ENCODE data around the gene DEDD2.

Gene DEDD2

GRCh38 chr19:42248270-42249148 is 31.0 kb upstream of the DEDD2 start:
- no peak for DNase-seq (ENCODE audit: extremely low read depth in 1 of 2, low read depth in 1 of 2)

DNA sequence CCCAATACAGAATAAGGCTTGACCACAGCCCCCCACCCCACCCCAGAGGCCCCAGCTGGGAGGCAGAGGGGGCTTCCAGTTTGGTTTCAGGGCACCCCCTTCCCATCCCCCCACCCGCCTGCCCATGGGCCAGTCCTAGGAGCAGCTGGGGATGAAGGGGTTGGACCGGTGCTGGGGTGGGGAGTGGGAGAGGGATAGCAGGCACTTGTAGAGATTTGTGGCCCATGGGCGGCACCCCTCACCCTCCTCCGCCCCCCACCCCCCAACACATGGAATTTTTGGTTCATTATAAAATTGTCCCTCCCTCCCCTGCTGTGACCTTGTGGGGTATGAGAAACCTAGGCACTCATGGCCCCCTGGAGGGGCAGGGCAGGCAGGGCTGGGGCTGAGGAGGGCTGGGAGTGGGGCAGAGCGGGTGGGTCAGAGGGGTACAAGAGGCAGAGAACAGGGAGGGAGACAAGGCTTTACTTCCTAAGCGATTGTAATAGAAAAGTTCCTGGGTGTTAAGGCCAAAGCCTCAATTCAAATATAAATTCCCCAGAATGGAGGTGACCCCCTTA is 30.2 kb upstream of the DEDD2 start:
- DNase-seq (ENCODE audit: extremely low read depth in 1 of 2, low read depth in 1 of 2): no peak

GRCh38 chr19:42246922-42247639 is 29.6 kb upstream of the DEDD2 start:
- no peak for DNase-seq (ENCODE audit: extremely low read depth in 1 of 2, low read depth in 1 of 2)

DNA sequence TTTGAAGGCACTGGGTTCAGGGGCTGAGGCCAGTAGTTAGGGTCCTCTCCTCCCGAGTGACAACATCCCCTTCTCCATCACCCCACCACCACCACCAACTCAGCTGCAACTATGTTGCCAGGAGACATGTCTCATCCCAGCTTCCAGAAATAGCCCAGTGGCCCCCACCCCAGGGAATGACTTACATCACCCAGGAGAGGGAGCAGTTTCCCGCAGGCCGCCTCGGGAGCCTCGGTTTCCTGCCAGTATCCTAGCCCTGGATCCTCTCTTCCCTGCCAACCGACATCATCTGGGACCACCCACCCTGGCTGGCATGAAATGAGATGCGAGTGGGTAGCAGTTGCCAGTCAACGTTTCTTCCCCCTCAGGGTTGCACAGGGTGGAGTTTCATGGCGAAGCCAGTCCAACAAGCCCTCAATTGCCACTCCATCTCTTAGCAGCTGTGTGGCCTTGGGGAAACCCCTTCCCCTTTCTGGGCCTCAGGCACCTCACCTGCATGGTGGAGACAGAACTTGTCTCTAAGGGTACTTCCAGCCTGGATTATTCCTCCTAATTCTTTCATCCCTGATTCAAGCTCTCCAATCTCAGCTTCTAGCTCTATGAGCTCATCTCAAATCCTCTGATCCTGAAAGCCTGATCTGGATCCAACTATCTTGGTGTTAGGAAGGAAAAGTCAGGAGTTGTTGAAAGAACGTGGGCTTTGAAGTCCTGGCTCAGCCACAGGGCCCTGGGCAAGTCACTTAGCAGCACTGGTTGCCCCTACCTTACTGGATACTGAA is 28.9 kb upstream of the DEDD2 start:
- no peak for DNase-seq (ENCODE audit: extremely low read depth in 1 of 2, low read depth in 1 of 2)

DNA sequence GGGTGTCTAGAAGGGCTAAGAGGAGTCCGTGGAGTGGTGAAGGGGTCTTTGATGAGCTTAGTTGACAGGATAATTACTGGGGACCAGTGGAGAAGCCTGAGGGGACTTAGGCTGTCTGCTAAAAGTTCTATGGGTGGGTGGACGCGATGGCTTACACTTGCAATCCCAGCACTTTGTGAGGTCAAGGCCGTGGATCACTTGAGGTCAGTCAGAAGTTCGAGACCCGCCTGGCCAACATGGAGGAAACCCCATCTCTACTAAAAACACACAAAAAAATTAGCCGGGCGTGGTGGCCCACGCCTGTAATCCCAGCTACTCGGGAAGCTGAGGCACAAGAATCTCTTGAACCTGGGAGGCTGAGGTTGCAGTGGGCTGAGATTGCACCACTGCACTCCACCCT is 27.8 kb upstream of the DEDD2 start:
- no peak for DNase-seq (ENCODE audit: extremely low read depth in 1 of 2, low read depth in 1 of 2)

DNA sequence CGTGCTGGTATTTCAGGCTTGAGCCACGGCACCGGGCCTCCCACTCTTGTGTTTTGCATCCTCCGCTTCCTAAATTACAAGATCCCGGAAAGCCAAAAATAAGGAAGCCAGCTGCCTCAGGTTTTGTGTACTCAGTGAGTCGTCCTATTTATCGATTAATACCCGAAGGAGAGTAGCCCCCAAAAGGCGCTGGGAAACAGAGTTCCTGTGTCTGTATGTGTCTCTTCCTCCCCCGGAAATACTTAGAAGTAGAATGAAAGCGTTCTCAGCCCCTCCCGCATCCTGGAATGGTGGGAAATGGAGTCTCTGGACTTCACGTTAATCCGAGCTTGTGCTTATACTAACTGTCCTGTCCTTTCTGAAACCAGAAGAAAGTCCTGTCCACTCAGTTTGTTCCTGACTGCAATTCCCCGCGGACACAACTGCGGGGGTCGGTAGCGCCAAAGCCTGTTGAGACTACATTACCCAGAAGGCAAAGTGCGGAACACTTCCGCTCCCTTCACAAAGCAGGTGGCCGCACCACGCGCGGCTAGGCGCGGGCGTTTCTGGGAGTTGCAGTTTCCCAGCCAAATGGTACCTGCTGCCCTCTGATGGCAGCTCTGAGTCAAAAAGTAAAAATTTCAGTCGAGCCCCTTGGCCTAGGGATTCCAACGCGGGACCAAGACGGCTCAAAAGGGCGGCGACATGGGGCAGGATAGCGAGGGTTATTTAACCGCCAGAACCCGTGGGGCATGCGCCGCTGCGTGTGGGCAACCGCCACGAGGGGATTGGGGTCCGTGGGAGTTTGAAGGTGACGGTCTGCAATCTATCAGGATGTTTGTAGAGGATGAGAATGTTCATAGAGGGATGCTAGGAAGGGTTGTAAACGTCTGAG is 27.1 kb upstream of the DEDD2 start:
- peak; percentile 82 to 89 for DNase-seq (ENCODE audit: extremely low read depth in 1 of 2, low read depth in 1 of 2)

DNA sequence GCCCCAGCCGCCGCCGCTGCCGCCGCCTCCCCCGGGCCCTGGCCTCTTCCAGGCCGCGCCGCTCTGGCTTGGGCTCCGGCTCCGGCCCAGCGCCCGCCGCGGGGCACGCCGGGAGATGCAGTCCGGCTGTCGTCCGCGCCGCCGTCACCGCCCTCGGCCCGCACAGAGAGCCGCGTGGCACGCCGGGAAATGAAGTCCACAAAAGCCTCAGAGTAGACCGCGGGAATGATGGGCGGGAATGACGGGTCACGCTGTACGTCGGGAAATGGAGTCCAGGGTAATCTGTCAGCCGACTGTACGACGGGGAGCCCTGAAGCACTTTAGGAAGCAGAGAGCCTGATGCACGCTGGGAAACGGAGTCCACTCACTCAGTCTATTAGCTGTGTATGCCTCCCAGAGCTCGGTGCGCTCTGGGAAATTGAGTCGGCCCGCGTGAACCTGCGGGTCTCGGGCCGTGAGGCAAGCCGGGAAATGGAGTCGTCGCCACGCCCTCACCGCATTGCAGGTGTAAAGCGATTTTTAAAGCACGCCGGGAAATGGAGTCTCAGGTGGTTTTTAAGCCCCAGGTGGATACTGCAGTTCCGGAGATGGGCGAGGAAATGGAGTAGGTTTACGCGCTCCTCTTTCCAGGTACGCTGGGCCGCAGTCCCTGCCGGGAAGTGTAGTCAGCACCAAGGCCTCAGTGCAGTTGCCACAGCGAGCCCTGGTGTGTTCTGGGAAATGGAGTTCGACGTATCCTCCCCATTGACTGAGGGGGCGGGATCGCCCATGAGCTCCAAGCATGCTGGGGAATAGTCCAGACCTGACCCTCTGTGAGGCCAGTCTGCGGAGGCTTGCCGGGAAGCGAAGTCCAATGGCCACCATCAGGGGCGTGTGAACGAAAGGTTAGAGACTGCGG is 25.3 kb upstream of the DEDD2 start, which contains the start of gene GSK3A:
TSS of gene GSK3A (minus strand) at position 91 of the 898 bp plus-strand sequence. CDS start 137 bp downstream, outside the sequence.
- DNase-seq (ENCODE audit: extremely low read depth in 1 of 2, low read depth in 1 of 2): peak; percentile 92 to 93

GRCh38 chr19:42242069-42242511 is 24.6 kb upstream of the DEDD2 start:
- DNase-seq (ENCODE audit: extremely low read depth in 1 of 2, low read depth in 1 of 2): no peak

- DNase-seq (ENCODE audit: extremely low read depth in 1 of 2, low read depth in 1 of 2): no peak
Observed at GRCh38 chr19:42241279-42241678, 23.8 kb upstream of the DEDD2 start.

DNA sequence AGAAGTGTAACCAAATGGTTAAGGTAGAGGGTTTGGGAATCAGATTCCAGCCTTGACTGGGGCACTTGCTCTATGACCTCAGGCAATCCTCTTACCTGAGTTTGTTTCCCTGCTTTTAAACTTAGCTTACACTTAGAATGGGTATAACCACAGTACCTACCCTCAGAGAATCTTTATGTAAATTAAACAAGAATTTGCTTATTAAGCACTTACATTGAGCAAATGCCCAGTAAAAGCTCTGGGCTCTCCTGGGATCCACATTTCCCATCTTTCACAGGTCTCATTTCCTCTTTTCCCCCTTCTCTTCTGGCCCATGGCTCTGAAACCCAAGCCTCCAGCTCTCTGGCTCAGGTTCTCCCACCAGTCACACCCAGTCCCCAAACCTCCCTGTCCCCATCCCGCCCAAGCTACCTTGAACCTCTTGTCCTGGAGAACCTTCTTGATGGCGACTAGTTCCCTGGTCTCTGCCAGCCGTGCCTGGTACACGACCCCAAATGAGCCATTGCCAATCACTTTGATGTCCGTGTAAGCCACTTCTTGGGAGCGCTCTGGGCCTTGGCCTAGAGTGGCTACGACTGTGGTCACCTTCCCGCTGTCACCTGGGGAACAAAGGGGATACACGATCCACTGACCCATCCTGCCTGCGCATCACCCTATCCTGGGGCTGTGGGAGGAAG is 22.2 kb upstream of the DEDD2 start:
- DNase-seq (ENCODE audit: extremely low read depth in 1 of 2, low read depth in 1 of 2): no peak

- DNase-seq (ENCODE audit: extremely low read depth in 1 of 2, low read depth in 1 of 2): no peak
Observed at GRCh38 chr19:42235181-42235580, 17.7 kb upstream of the DEDD2 start.

DNA sequence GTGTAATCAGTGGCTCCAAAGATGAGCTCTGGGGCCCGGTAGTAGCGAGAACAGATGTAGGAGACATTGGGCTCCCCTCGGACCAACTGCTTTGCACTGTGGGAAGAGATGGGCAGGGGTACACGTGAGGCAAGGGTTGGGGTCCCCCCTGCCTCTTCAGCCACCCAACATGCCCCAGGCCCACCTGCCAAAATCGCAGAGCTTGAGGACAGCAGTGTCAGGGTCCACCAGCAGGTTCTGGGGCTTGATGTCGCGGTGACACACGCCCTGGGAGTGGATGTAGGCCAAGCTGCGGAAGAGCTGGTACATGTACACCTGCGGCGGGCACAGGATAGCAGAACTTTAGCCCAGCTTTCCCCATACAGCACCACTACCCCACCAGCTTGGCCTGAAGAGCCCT is 16.9 kb upstream of the DEDD2 start:
- DNase-seq (ENCODE audit: extremely low read depth in 1 of 2, low read depth in 1 of 2): no peak

DNA sequence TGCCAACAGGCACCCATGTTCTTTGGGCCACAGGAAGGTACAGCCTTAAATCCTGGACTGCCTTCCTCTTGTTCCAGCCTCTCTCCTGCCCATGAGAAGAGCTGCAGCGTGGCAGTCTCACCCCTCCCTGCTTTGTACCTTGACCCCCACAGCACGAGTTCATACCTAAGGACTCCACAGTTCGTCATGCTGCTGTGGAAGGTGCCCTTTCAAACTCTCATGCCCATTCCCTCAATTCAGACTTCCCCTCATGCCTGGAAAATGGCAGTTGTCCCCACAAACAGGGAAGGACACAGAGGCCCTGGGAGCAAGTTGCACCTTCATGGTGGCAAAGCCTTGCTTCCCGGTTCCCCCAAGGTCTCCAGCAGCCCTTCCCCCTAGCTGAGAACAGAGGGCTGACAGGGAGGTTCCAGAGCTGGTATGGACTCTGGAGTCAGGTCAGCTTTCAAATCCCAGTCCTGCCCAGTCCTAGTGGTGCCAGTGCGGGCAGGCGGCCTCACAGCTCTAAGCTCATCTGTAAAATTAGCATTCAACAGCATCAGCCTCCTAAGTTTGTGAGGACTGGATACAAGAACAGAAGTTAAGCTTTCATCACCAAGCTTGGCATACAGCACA is 16.3 kb upstream of the DEDD2 start:
- no peak for DNase-seq (ENCODE audit: extremely low read depth in 1 of 2, low read depth in 1 of 2)

DNA sequence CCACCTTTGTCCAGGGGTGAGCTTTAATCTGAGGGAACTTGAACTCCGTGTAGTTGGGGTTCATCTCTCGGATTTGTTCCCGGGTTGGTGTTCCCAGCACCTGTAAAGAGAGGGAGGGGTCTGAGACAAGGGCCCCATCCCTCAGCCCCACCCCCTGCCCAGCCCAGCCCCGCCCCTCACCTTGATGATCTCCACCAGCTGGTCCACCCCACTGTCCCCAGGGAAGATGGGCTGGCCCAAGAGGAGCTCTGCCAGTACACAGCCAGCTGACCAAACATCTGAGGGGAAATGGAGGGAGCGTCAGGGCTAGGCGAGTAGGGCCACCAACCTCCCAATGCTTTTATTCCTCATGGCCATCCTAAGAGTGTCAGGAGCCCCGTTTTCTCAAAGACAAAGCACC is 15.6 kb upstream of the DEDD2 start:
- DNase-seq (ENCODE audit: extremely low read depth in 1 of 2, low read depth in 1 of 2): no peak

DNA sequence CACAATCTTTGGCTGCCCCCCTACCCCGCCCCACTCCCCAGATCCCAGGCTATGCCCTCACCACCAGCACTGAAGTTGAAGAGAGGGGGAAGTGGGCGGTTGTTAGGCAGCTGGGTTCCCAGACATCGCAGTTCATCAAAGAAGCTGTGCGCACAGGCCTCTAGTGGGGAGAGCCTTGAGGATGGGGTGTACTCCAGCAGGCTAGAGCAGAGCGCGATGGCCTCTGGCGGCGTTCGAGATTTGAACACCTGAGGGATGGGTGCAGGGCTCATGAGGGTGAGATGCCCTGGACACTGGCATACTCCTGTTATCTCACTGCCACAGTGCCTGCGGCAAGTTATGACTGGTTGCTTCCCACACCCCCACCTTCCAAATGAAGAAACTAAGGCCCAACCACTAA is 15.0 kb upstream of the DEDD2 start:
- DNase-seq (ENCODE audit: extremely low read depth in 1 of 2, low read depth in 1 of 2): no peak

DNA sequence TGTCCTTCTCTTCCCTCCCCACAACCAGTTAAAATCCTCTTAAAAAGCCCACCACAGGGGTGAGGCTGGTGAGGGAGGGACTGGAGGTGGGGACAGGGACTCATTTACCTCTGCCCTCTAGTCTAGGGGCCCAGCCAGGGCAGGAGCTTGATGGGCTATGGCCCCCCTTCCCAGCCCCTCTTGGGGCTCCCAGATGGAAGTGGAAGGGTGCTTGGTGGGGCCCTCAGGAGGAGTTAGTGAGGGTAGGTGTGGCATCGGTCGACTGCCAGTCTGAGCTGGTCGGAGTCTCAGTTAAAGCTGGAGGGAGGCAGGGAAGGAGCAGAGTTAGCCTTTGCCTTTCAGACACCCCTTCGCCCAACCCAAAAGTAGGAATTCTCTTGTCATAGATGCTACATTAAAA is 13.1 kb upstream of the DEDD2 start:
- no peak for DNase-seq (ENCODE audit: extremely low read depth in 1 of 2, low read depth in 1 of 2)

DNA sequence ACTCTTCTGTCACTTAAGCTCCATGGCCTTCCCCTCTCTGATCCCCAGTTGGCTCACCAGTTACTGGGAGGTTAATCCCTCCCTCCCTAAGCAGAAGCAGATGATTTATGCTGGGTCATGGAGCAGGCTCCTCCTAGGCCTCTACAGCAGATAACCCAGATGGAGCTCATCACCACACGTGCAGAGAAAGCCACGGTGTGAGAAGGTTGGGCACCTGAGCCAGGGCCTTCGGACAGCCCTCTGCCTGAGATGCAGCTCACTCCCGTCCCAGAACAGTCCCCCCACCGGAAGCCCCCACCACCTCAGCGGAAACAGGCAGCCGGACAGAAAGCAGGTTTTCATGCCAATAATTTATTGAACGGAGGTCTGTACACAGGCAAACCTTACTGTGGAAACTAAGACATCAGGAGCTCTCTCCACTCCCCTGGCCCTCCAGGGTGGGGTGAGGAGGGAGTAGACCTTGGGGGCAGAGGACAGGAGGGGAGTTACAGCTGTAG is 12.4 kb upstream of the DEDD2 start:
- DNase-seq (ENCODE audit: extremely low read depth in 1 of 2, low read depth in 1 of 2): no peak

Data from stimulated activated CD8-positive, alpha-beta memory T cell treated with anti-CD3 and anti-CD28 coated beads, Interleukin-7, amount 100 ng/mL, for 48 hours (primary cell).